Nephron progenitor cell (in vitro differentiated cells): ENCODE data around the gene RNF144A.
"Not testable (repeated sequence)": the region's sequence is repeated elsewhere in the genome, so short reads cannot be mapped to it uniquely, and the experiment has no call there.

Experiments
- DNase-seq: peaks from one replicate; pipeline ENCODE4 v3.0.0; 2021
- H3K27ac Mint-ChIP-seq: 2 replicates; pipeline ENCODE4 v1.8.0; 2021; ENCODE audit warnings: mild to moderate bottlenecking, moderate library complexity, mixed read lengths
- H3K27me3 Mint-ChIP-seq: 2 replicates; pipeline ENCODE4 v1.8.0; 2021; ENCODE audit warnings: mild to moderate bottlenecking, low read depth, mixed read lengths; ENCODE audit not compliant: poor library complexity
- H3K36me3 Mint-ChIP-seq: 2 replicates; pipeline ENCODE4 v1.8.0; 2021; ENCODE audit warnings: low read depth, mixed read lengths
- H3K4me1 Mint-ChIP-seq: 2 replicates; pipeline ENCODE4 v1.8.0; 2021; ENCODE audit warnings: mixed read lengths
- H3K4me3 Mint-ChIP-seq: 2 replicates; pipeline ENCODE4 v1.8.0; 2021; ENCODE audit warnings: mild to moderate bottlenecking, moderate library complexity, mixed read lengths
- H3K9me3 Mint-ChIP-seq: 2 replicates; pipeline ENCODE4 v1.8.0; 2021; ENCODE audit warnings: mild to moderate bottlenecking, moderate library complexity, mixed read lengths
- CTCF ChIP-seq: fragments of 200-600 bp; sonication (generic); IDR thresholded peaks from 2 replicates; pipeline ENCODE4 v1.5.0; 2021; ENCODE audit warnings: antibody characterized with exemption

Gene RNF144A

GRCh38 chr2:6896930-6897759 is 20.1 kb upstream of the RNF144A start:
- H3K9me3 Mint-ChIP-seq = peaks cover 28% of the 10 kb centered on the region
- peak; percentile 67 for TF ChIP-seq CTCF
- H3K27ac Mint-ChIP-seq = no peak overlapping the region
- H3K4me3 Mint-ChIP-seq = no peak overlapping the region
- peaks cover 19% of the 10 kb centered on the region for H3K27me3 Mint-ChIP-seq
- DNase-seq = no peak
- no peaks in the 10 kb centered on the region for H3K4me1 Mint-ChIP-seq
- no peaks in the 10 kb centered on the region for H3K36me3 Mint-ChIP-seq

- Mint-ChIP-seq H3K27me3 (peaks cover 14% of the 10 kb centered on the region), H3K9me3 (peaks cover 57% of the 10 kb centered on the region)
- H3K27ac Mint-ChIP-seq, H3K4me1 Mint-ChIP-seq, DNase-seq, H3K4me3 Mint-ChIP-seq, H3K36me3 Mint-ChIP-seq: not testable (repeated sequence)
Measured at GRCh38 chr2:6902581-6902980, 14.6 kb upstream of the RNF144A start.

GRCh38 chr2:6905668-6906067 is 11.5 kb upstream of the RNF144A start:
- Mint-ChIP-seq H3K36me3 (no peaks in the 10 kb centered on the region), H3K9me3 (peaks cover 42% of the 10 kb centered on the region), H3K4me1 (no peaks in the 10 kb centered on the region), H3K27me3 (peaks cover 10% of the 10 kb centered on the region), H3K4me3 (no peak overlapping the region), H3K27ac (no peak overlapping the region)
- TF ChIP-seq CTCF = no peak
- no peak for DNase-seq

- Mint-ChIP-seq H3K27me3 (peaks cover 9% of the 10 kb centered on the region), H3K36me3 (no peaks in the 10 kb centered on the region), H3K4me3 (no peak overlapping the region), H3K4me1 (no peaks in the 10 kb centered on the region), H3K9me3 (peaks cover 38% of the 10 kb centered on the region), H3K27ac (no peak overlapping the region)
- DNase-seq = no peak
- no peak for TF ChIP-seq CTCF
Measured at GRCh38 chr2:6906165-6906741, 11.0 kb upstream of the RNF144A start.

- DNase-seq = no peak
- H3K36me3 Mint-ChIP-seq = peaks cover 7% of the 10 kb centered on the region
- H3K27ac Mint-ChIP-seq = no peak overlapping the region
- H3K4me1 Mint-ChIP-seq = peaks cover 4% of the 10 kb centered on the region
- H3K9me3 Mint-ChIP-seq = peaks cover 18% of the 10 kb centered on the region
- peaks cover 9% of the 10 kb centered on the region for H3K27me3 Mint-ChIP-seq
- no peak for TF ChIP-seq CTCF
- no peak overlapping the region for H3K4me3 Mint-ChIP-seq
Measured at GRCh38 chr2:6908291-6908690, 8.9 kb upstream of the RNF144A start.

GRCh38 chr2:6909431-6910385 is 7.5 kb upstream of the RNF144A start:
- TF ChIP-seq CTCF = no peak
- no peak overlapping the region for H3K27ac Mint-ChIP-seq
- DNase-seq = no peak
- peaks cover 11% of the 10 kb centered on the region for H3K4me1 Mint-ChIP-seq
- H3K27me3 Mint-ChIP-seq = peaks cover 5% of the 10 kb centered on the region
- peaks cover 17% of the 10 kb centered on the region for H3K9me3 Mint-ChIP-seq
- no peak overlapping the region for H3K4me3 Mint-ChIP-seq
- H3K36me3 Mint-ChIP-seq = peaks cover 11% of the 10 kb centered on the region
